ENCODE measurements around the gene LRIT3. TPM values are rescaled to one million over a fixed set of nuclear protein-coding genes. Genes with fewer than 3 reads are reported as not detected.
"Not testable (repeated sequence)": the region's sequence is repeated elsewhere in the genome, so short reads cannot be mapped to it uniquely, and the experiment has no call there.

Gene LRIT3
- total and polyA plus RNA-seq, 2 of the 13 experiments (the other 11 are each of a cell fraction or from before 2014, with no cell fraction given): 0.03 TPM; not detected in 1

DNA sequence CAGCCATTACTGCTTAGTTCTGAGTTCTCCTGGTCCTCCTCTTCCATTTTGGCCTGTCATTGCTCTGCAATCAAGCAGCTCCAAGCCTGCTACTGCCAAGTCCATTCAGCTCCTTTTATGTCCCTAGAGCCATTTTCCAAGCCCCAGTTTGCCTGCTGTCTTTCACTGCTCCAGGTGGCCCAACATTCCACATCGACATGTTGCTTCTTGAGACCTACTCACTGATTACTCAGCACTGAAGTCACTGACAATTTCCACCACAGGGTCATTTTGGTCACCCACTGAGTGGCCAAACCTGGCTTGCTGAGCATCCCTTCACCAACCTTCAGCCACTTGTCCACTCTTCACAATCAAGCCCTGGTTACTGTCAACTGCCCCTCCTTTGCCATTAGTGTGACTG, 27.2 kb downstream of the LRIT3 start:
- H4K20me1 ChIP-seq (ENCODE audit: insufficient read depth, low read length): no peaks in the 10 kb centered on the region
- DNase-seq (ENCODE audit: low spot score): no peak
- no peak overlapping the region for H2AFZ ChIP-seq (ENCODE audit: low read length)
- BruUV-seq (replicated peaks): no TSS peak
- no peaks in the 10 kb centered on the region for H3K9me3 ChIP-seq (ENCODE audit: low read length)
- in situ Hi-C loops (cut with HindIII; ENCODE audit: extremely low pct_ligation_motif_present, low pct_unique_long_range_greater_than_20kb) (no loop called here), intact Hi-C loops (cut with micrococcal nuclease; ENCODE audit: unreplicated experiment) (no loop called here)
- no peak for ATAC-seq
- WGBS (ENCODE audit: low lambda C conversion rate): 15% methylated on average over 1 of the region's 1 CpG
- ChIA-PET CTCF (ENCODE audit: low intra/inter-chr PET ratio, low total read pairs) (no interaction called here), POLR2A (no interaction called here)
- H3K9ac ChIP-seq (ENCODE audit: insufficient read depth, low read depth, low read length): no peak overlapping the region
- H3K27ac ChIP-seq (ENCODE audit: extremely low read length, insufficient read depth, low read length): no peak overlapping the region
- H3K79me2 ChIP-seq (ENCODE audit: insufficient read depth, low read length): no peaks in the 10 kb centered on the region
- H3K4me2 ChIP-seq (ENCODE audit: low read depth, low read length): no peak overlapping the region
- TF ChIP-seq ZNF563 (CRISPR knock-in tag; IDR thresholded peaks at IDR 0.05): no peak
- no peak for TF ChIP-seq MYC (CRISPR knock-in tag; IDR thresholded peaks at IDR 0.05; ENCODE audit: borderline replicate concordance)
- TF ChIP-seq ZNF589 (CRISPR knock-in tag; conservative IDR thresholded peaks at IDR 0.05): no peak
- no peak for TF ChIP-seq ZNF616 (CRISPR knock-in tag; IDR thresholded peaks at IDR 0.05; ENCODE audit: low read depth)
- H3K4me1 ChIP-seq (ENCODE audit: insufficient read depth, low read length): no peaks in the 10 kb centered on the region
- peaks cover 0 to 8% of the 10 kb centered on the region in 2 experiments; a peak in 1 of 5 replicates for H3K27me3 ChIP-seq (ENCODE audit: control insufficient read depth in 1 of 2, insufficient read depth in 2 of 2, low read length in 2 of 2)
- H3K4me3 ChIP-seq (replicated peaks in 1 of 3; ENCODE audit: insufficient read depth in 1 of 3, low read depth in 2 of 3, low read length in 3 of 3): no peak overlapping the region
- FAIRE-seq: no peak
- no peaks in the 10 kb centered on the region for H3K36me3 ChIP-seq (replicated peaks in 1 of 2; ENCODE audit: control insufficient read depth in 1 of 2, insufficient read depth in 2 of 2, low read length in 2 of 2)

DNA sequence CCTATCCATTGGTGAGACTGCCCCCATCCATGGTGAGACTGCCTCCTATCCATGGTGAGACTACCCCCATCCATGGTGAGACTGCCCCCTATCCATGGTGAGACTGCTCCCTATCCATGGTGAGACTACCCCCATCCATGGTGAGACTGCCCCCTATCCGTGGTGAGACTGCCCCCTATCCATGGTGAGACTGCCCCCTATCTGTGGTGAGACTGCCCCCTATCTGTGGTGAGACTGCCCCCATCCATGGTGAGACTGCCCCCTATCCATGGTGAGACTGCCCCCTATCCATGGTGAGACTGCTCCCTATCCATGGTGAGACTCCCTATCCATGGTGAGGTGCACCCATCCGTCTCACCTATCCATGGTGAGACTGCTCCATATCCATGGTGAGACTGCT, 27.6 kb downstream of the LRIT3 start:
- not testable (repeated sequence) for FAIRE-seq
- WGBS (ENCODE audit: low lambda C conversion rate): 0% methylated on average over 1 of the region's 2 CpGs

More for the DNA sequence above, 27.6 kb downstream of the LRIT3 start:
- H3K4me3 ChIP-seq (replicated peaks in 1 of 3; ENCODE audit: insufficient read depth in 1 of 3, low read depth in 2 of 3, low read length in 3 of 3); H3K36me3 ChIP-seq (replicated peaks in 1 of 2; ENCODE audit: control insufficient read depth in 1 of 2, insufficient read depth in 2 of 2, low read length in 2 of 2); H3K79me2 ChIP-seq (ENCODE audit: insufficient read depth, low read length); H3K9me3 ChIP-seq (ENCODE audit: low read length); ATAC-seq; POLR2A ChIA-PET; intact Hi-C loops (cut with micrococcal nuclease; ENCODE audit: unreplicated experiment); H3K4me1 ChIP-seq (ENCODE audit: insufficient read depth, low read length); CTCF ChIA-PET (ENCODE audit: low intra/inter-chr PET ratio, low total read pairs); H3K27me3 ChIP-seq (ENCODE audit: control insufficient read depth in 1 of 2, insufficient read depth in 2 of 2, low read length in 2 of 2); DNase-seq (ENCODE audit: low spot score); H3K27ac ChIP-seq (ENCODE audit: extremely low read length, insufficient read depth, low read length); H3K4me2 ChIP-seq (ENCODE audit: low read depth, low read length); H2AFZ ChIP-seq (ENCODE audit: low read length); H4K20me1 ChIP-seq (ENCODE audit: insufficient read depth, low read length); BruUV-seq (replicated peaks); in situ Hi-C loops (cut with HindIII; ENCODE audit: extremely low pct_ligation_motif_present, low pct_unique_long_range_greater_than_20kb); H3K9ac ChIP-seq (ENCODE audit: insufficient read depth, low read depth, low read length): not testable (repeated sequence)

Measured in HepG2 (cell line).